Kidney (tissue), 14 donors: ENCODE measurements around the gene KASH5. TPM values are rescaled to one million over a fixed set of nuclear protein-coding genes. Genes with fewer than 3 reads are reported as not detected.
A peak's percentile ranks its signal among the peaks of the same experiment; 100 is the strongest.

Experiments used
- DNase-seq, 5 donors: peaks; one replicate each; pipeline ENCODE4 v3.0.0-alpha.2; 2013 to 2020
- FAIRE-seq: peaks from 2 replicates; lab custom pipeline; 2012; peaks lifted over from hg19 to GRCh38; lab: Jason Lieb, UNC
- H3K27ac ChIP-seq, 2 donors: one replicate each; pipeline ENCODE4 v1.7.0; 2013; ENCODE audit warnings: low read depth in 2 of 2, low read length in 2 of 2, inconsistent platforms in 1 of 2
- H3K27me3 ChIP-seq: one replicate; pipeline ENCODE4 v1.7.1; 2013; ENCODE audit warnings: low read length, inconsistent platforms; ENCODE audit not compliant: control insufficient read depth, insufficient read depth
- H3K36me3 ChIP-seq, 3 donors: one replicate each; pipeline versions ENCODE4 v1.7.0 to v1.7.1; 2013; ENCODE audit warnings: low read length in 3 of 3, control low read depth in 1 of 3, inconsistent platforms in 1 of 3; ENCODE audit not compliant: insufficient read depth in 3 of 3, control insufficient read depth in 2 of 3
- H3K4me1 ChIP-seq, 3 donors: one replicate each; pipeline versions ENCODE4 v1.7.0 to v1.7.1; 2013; ENCODE audit warnings: low read length in 3 of 3, inconsistent platforms in 1 of 3, low read depth in 1 of 3; ENCODE audit not compliant: control insufficient read depth in 2 of 3, insufficient read depth in 2 of 3
- H3K4me3 ChIP-seq, 3 donors: one replicate each; pipeline versions ENCODE4 v1.7.0 to v1.8.1; 2013; ENCODE audit warnings: low read length in 3 of 3, control low read depth in 1 of 3, inconsistent platforms in 1 of 3
- H3K9ac ChIP-seq, 3 donors: one replicate each; pipeline versions ENCODE4 v1.7.0 to v1.7.1; 2013; ENCODE audit warnings: low read length in 3 of 3, control low read depth in 1 of 3, inconsistent platforms in 1 of 3
- H3K9me3 ChIP-seq, 3 donors: one replicate each; pipeline versions ENCODE4 v1.7.0 to v1.7.1; 2013; ENCODE audit warnings: low read length in 3 of 3, control low read depth in 1 of 3, inconsistent platforms in 1 of 3; ENCODE audit not compliant: control insufficient read depth in 2 of 3, insufficient read depth in 1 of 3
- CTCF ChIP-seq: IDR thresholded peaks from 3 replicates; pipeline ENCODE4 v1.5.1; 2012; ENCODE audit warnings: mild to moderate bottlenecking, moderate library complexity, borderline replicate concordance; ENCODE audit not compliant: insufficient read depth; ENCODE audit errors: extremely low read depth
- intact Hi-C: fragments of 100-400 bp; cut with DNase I; formaldehyde crosslinking; loops from one replicate; pipeline ENCODE4 v1.11.1; 2022
- polyA plus RNA-seq: library from polyadenylated mRNA; stranded (reverse); fragments of 350-450 nt; fragmentation: Illumina TruSeq; extraction: RNeasy Lipid Tissue Mini Kit (QIAGEN cat#74804); gene quantifications from one replicate; pipeline ENCODE4 v1.2.3, GENCODE V29; 2014; ENCODE audit warnings: low read depth, low replicate concordance; ENCODE audit not compliant: insufficient read depth
- total RNA-seq: library from RNA; stranded (reverse); fragmentation: NEBNext Ultra II Directional; extraction: Animal tissue kit (Norgen Biotek cat#: 25700); gene quantifications from one replicate; pipeline ENCODE4 v1.2.1, GENCODE V29; 2021
- donor health status: control.
- donor health status: control.
- donor health status: control.
- donor health status: control.
- donor health status: control.
- donor health status: DM: yes; HTN: yes; CAD: no.
- donor health status: Normal renal cell carcinoma (clear cell type).

Gene KASH5
- total and polyA plus RNA-seq, 2 donors from 2014 or later = not detected

- Histone ChIP-seq H3K9me3 (no peaks in the 10 kb centered on the region), H3K9ac (no peak overlapping the region), H3K27me3 (no peaks in the 10 kb centered on the region), H3K4me3 (peak overlapping the region in 1 of 3 donors; percentile 88), H3K27ac (no peak overlapping the region), H3K4me1 (peaks cover 0 to 7% (median 3%) of the 10 kb centered on the region in 3 donors), H3K36me3 (peaks cover 0 to 4% (median 2%) of the 10 kb centered on the region in 3 donors)
- TF ChIP-seq CTCF = no peak
- no peak for DNase-seq
- intact Hi-C loops = no loop called here
- no peak for FAIRE-seq
Measured at GRCh38 chr19:49450405-49450804, 62.4 kb downstream of the KASH5 start.

GRCh38 chr19:49451430-49452181 is 63.6 kb downstream of the KASH5 start, which contains the start of gene PIH1D1:
TSS of gene PIH1D1 (minus strand) at chr19:49451814. CDS start at chr19:49451574, 240 bp downstream.
- peak; percentile 97 to 99 (median 99) for DNase-seq
- no peak for TF ChIP-seq CTCF
- Histone ChIP-seq H3K27ac (peak within 1 kb of the TSS; percentile 92 to 97), H3K4me1 (peaks cover 0 to 7% (median 3%) of the 10 kb centered on the region in 3 donors), H3K36me3 (peaks cover 0 to 4% (median 2%) of the 10 kb centered on the region in 3 donors), H3K27me3 (no peaks in the 10 kb centered on the region), H3K4me3 (peak within 1 kb of the TSS; percentile 83 to 100 (median 98)), H3K9me3 (no peaks in the 10 kb centered on the region), H3K9ac (peak within 1 kb of the TSS; percentile 9 to 99 (median 65))
- peak; percentile 94 for FAIRE-seq
- intact Hi-C loops = no loop called here

- FAIRE-seq = no peak
- peak; percentile 1 for TF ChIP-seq CTCF
- H3K4me3 ChIP-seq = peak within 1 kb of the TSS; percentile 89 to 98 (median 97)
- peak; percentile 98 to 99 (median 99) for DNase-seq
- H3K36me3 ChIP-seq = peaks cover 0 to 2% (median 0%) of the 10 kb centered on the region in 3 donors
- H3K27me3 ChIP-seq = no peaks in the 10 kb centered on the region
- intact Hi-C loops = no loop called here
- H3K9me3 ChIP-seq = no peaks in the 10 kb centered on the region
- H3K9ac ChIP-seq = peak within 1 kb of the TSS; percentile 74 to 98 (median 98)
- H3K4me1 ChIP-seq = peaks cover 0 to 7% (median 3%) of the 10 kb centered on the region in 3 donors
- H3K27ac ChIP-seq = peak within 1 kb of the TSS; percentile 92 to 97
Measured at GRCh38 chr19:49453013-49453756, 65.1 kb downstream of the KASH5 start, which contains the start of gene ALDH16A1. TSS of gene ALDH16A1 (plus strand) at chr19:49453225. CDS start at chr19:49453332, 107 bp downstream.
